ENCODE results near the gene RFESD.

GRCh38 chr5:95686651-95687050 lies 40.1 kb downstream of the RFESD start:
- TF ChIP-seq POLR2A (IDR thresholded peaks at IDR 0.05) (no peak), CTCF (IDR thresholded peaks at IDR 0.05) (no peak)
